Upper lobe of left lung (tissue), 4 donors: Measurements from ENCODE around the gene MORC1.

Experiments used
- CTCF ChIP-seq, 6 experiments: fragments of 450-650 bp in 4 of 6; fragments of 200-600 bp in 2 of 6; sonication (generic) in 2 of 6; IDR thresholded peaks; one replicate each; pipeline ENCODE4 v1.5.1; 2016 to 2019; ENCODE audit warnings: antibody characterized with exemption in 6 of 6
- EP300 ChIP-seq, 4 donors: sonication (generic); formaldehyde crosslinking; IDR thresholded peaks; one replicate each; pipeline ENCODE4 v1.5.1; 2017; ENCODE audit warnings: antibody characterized with exemption in 4 of 4, control low read depth in 2 of 4
- POLR2A ChIP-seq, 4 donors: fragments of 450-650 bp; IDR thresholded peaks; one replicate each; pipeline ENCODE4 v1.5.1; 2016 to 2017; ENCODE audit warnings: antibody characterized with exemption in 4 of 4, mild to moderate bottlenecking in 2 of 4

- no peak for TF ChIP-seq CTCF (IDR thresholded peaks at IDR 0.05)
- no peak for TF ChIP-seq POLR2A (IDR thresholded peaks at IDR 0.05)
- no peak for TF ChIP-seq EP300 (IDR thresholded peaks at IDR 0.05)
Measured at GRCh38 chr3:109035082-109035481, 82.9 kb downstream of the MORC1 start.
